Measurements from ENCODE around the gene KRTAP6-1.

Gene KRTAP6-1

DNA sequence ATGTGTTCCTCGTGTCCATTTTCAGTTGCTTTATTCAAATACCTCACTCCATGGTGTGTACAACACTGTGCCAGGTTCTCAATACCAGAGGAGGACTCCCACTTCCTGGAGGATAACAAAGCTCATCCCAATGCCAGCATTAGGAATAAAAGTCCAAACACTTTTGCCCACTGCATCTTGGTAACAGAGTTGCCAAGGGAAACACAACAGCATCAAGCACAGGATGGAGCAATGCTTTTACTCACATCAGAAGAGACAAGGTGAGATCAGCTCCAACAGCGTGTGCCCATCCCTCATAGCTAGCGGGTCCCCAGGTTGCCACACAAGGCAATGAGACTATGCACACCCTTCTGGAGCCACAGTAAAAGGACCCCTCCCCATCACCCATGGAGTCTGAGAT lies 9.6 kb upstream of the KRTAP6-1 start:
- Histone ChIP-seq H4K20me1 (ENCODE audit: control insufficient read depth, insufficient read depth, low read depth, low read length) (no peaks in the 10 kb centered on the region), H3K79me2 (ENCODE audit: control insufficient read depth, low read length) (no peaks in the 10 kb centered on the region), H3K4me2 (ENCODE audit: low read length) (no peak overlapping the region), H3K4me3 (ENCODE audit: low read length) (no peak overlapping the region), H3K9me3 (ENCODE audit: control insufficient read depth, insufficient read depth, low read length) (peaks cover 2% of the 10 kb centered on the region; the same call in 1 of the 2 replicates), H3K36me3 (ENCODE audit: control insufficient read depth, low read length) (no peaks in the 10 kb centered on the region), H3K9me2 (replicated peaks; ENCODE audit: control insufficient read depth, low read length) (no peaks in the 10 kb centered on the region), H3F3A (ENCODE audit: control insufficient read depth, insufficient read depth) (no peaks in the 10 kb centered on the region), H3K4me1 (ENCODE audit: control insufficient read depth, low read length) (no peaks in the 10 kb centered on the region), H3K27me3 (ENCODE audit: control insufficient read depth, low read length) (no peaks in the 10 kb centered on the region), H3K27ac (ENCODE audit: low read depth, low read length) (no peak overlapping the region)
- TF ChIP-seq EZH2phosphoT487 (IDR thresholded peaks at IDR 0.05; ENCODE audit: borderline replicate concordance, low read length) = no peak
- TF ChIP-seq CTCF (IDR thresholded peaks at IDR 0.05; ENCODE audit: low read depth, low read length, poor library complexity, severe bottlenecking) = no peak

DNA sequence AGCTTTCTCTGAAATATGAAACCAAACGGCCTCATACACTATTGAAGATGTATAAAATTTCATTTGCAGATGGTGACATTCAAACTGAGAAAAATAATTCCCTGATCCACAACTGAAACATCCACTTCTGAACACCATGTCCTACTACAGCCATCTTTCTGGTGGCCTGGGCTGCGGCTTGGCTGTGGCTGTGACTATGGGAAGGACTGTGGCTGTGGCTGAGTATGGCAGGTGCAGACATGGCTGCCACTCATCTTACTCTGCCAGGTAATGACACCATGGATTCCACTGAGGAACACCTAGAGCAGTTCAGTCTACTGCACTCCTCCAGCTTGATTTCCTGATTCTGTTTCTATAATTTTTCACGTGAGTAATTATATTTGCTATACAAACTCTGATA lies 6.8 kb upstream of the KRTAP6-1 start, which contains the start of gene KRTAP20-4:
TSS of gene KRTAP20-4 (plus strand) at position 106 of the 400 bp plus-strand sequence.
- TF ChIP-seq CTCF (IDR thresholded peaks at IDR 0.05; ENCODE audit: low read depth, low read length, poor library complexity, severe bottlenecking) (no peak), EZH2phosphoT487 (IDR thresholded peaks at IDR 0.05; ENCODE audit: borderline replicate concordance, low read length) (no peak)
- no peak within 1 kb of the TSS for H3K27ac ChIP-seq (ENCODE audit: low read depth, low read length)
- no peaks in the 10 kb centered on the region for H3K4me1 ChIP-seq (ENCODE audit: control insufficient read depth, low read length)
- H3K36me3 ChIP-seq (ENCODE audit: control insufficient read depth, low read length) = no peaks in the 10 kb centered on the region
- H3K4me3 ChIP-seq (ENCODE audit: low read length) = no peak within 1 kb of the TSS
- H3F3A ChIP-seq (ENCODE audit: control insufficient read depth, insufficient read depth) = no peaks in the 10 kb centered on the region
- no peaks in the 10 kb centered on the region for H3K9me2 ChIP-seq (replicated peaks; ENCODE audit: control insufficient read depth, low read length)
- H3K27me3 ChIP-seq (ENCODE audit: control insufficient read depth, low read length) = no peaks in the 10 kb centered on the region
- H3K4me2 ChIP-seq (ENCODE audit: low read length) = no peak within 1 kb of the TSS
- no peaks in the 10 kb centered on the region for H3K79me2 ChIP-seq (ENCODE audit: control insufficient read depth, low read length)
- peaks cover 2% of the 10 kb centered on the region; the same call in 1 of the 2 replicates for H3K9me3 ChIP-seq (ENCODE audit: control insufficient read depth, insufficient read depth, low read length)
- H4K20me1 ChIP-seq (ENCODE audit: control insufficient read depth, insufficient read depth, low read depth, low read length) = no peaks in the 10 kb centered on the region

DNA sequence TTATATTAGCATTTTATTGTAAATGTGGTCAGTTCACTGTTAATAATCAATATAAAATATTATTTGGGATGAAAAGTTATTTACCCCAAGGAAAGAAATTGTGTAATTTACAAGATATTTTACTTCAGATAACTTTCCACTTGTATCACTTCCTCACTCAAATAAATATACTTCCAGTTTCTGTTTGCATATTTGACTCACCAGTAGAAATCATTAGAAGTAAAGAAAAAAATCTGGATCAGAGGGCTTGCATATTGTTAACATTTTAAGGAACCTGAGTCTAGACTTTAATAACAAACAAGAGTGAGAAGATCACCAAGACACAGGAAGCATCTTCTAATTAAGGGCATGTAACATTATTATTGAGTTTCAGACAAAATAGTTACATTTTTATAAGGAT lies 6.3 kb upstream of the KRTAP6-1 start:
- H3K79me2 ChIP-seq (ENCODE audit: control insufficient read depth, low read length) = no peaks in the 10 kb centered on the region
- H3K4me2 ChIP-seq (ENCODE audit: low read length) = no peak overlapping the region
- no peaks in the 10 kb centered on the region for H3F3A ChIP-seq (ENCODE audit: control insufficient read depth, insufficient read depth)
- no peaks in the 10 kb centered on the region for H3K4me1 ChIP-seq (ENCODE audit: control insufficient read depth, low read length)
- no peaks in the 10 kb centered on the region for H3K9me2 ChIP-seq (replicated peaks; ENCODE audit: control insufficient read depth, low read length)
- no peak overlapping the region for H3K27ac ChIP-seq (ENCODE audit: low read depth, low read length)
- no peaks in the 10 kb centered on the region for H4K20me1 ChIP-seq (ENCODE audit: control insufficient read depth, insufficient read depth, low read depth, low read length)
- no peaks in the 10 kb centered on the region for H3K36me3 ChIP-seq (ENCODE audit: control insufficient read depth, low read length)
- peaks cover 2% of the 10 kb centered on the region; the same call in 1 of the 2 replicates for H3K9me3 ChIP-seq (ENCODE audit: control insufficient read depth, insufficient read depth, low read length)
- no peak overlapping the region for H3K4me3 ChIP-seq (ENCODE audit: low read length)
- TF ChIP-seq EZH2phosphoT487 (IDR thresholded peaks at IDR 0.05; ENCODE audit: borderline replicate concordance, low read length) (no peak), CTCF (IDR thresholded peaks at IDR 0.05; ENCODE audit: low read depth, low read length, poor library complexity, severe bottlenecking) (no peak)
- H3K27me3 ChIP-seq (ENCODE audit: control insufficient read depth, low read length) = no peaks in the 10 kb centered on the region

Data from DOHH2 (cell line).